ENCODE results near the gene LLGL1. TPM values are rescaled to one million over a fixed set of nuclear protein-coding genes. Genes with fewer than 3 reads are reported as not detected.
A peak's percentile ranks its signal among the peaks of the same experiment; 100 is the strongest.

Gene LLGL1
- total and polyA plus RNA-seq, 10 of the 15 experiments (the other 5 are each of a cell fraction or from before 2014, with no cell fraction given) = 0.02 to 9.2 (median 2.5) TPM

- TF ChIP-seq FOXM1 (IDR thresholded peaks at IDR 0.05; ENCODE audit: low read depth, low read length) (no peak), ZNF207 (IDR thresholded peaks at IDR 0.05; ENCODE audit: borderline replicate concordance) (peak; percentile 37; the same call in 1 of the 2 replicates), ESRRA (IDR thresholded peaks at IDR 0.05; ENCODE audit: low read length) (no peak), SREBF1 (IDR thresholded peaks at IDR 0.05; ENCODE audit: low read length) (no peak), ATF3 (IDR thresholded peaks at IDR 0.05; ENCODE audit: borderline replicate concordance, extremely low read depth, low read depth, low read length) (no peak), ZBTB4 (CRISPR knock-in tag; IDR thresholded peaks at IDR 0.05) (no peak), RB1 (IDR thresholded peaks at IDR 0.05; ENCODE audit: borderline replicate concordance) (peak; percentile 70; the same call in 1 of the 2 replicates), IRF5 (IDR thresholded peaks at IDR 0.05; ENCODE audit: borderline replicate concordance) (no peak), CHD4 (IDR thresholded peaks at IDR 0.05) (no peak), SREBF2 (IDR thresholded peaks at IDR 0.05; ENCODE audit: low read length) (no peak), HDAC6 (IDR thresholded peaks at IDR 0.05; ENCODE audit: unreplicated experiment) (no peak), ZNF592 (IDR thresholded peaks at IDR 0.05) (no peak), HSF1 (IDR thresholded peaks at IDR 0.05; ENCODE audit: low read depth, low read length) (no peak), CBX3 (IDR thresholded peaks at IDR 0.05; ENCODE audit: borderline replicate concordance, low read depth) (no peak), CBX5 (IDR thresholded peaks at IDR 0.05; ENCODE audit: low read depth) (no peak), E2F4 (IDR thresholded peaks at IDR 0.05; ENCODE audit: low read depth, low read length) (peak; percentile 14; the same call in 1 of the 2 replicates), EZH2 (IDR thresholded peaks at IDR 0.05; ENCODE audit: borderline replicate concordance, control insufficient read depth, low read depth, low read length) (no peak)
These were observed 35.1 kb downstream of the LLGL1 start, which contains the start of gene MIEF2 (continued) for GRCh38 chr17:18260332-18261145.

Data from GM12878 (cell line).